ENCODE measurements around the gene PPP1R9B. TPM values are rescaled to one million over a fixed set of nuclear protein-coding genes. Genes with fewer than 3 reads are reported as not detected.

Gene PPP1R9B
- total RNA-seq, result 10 to 100 TPM; 14.0 to 29.2 (median 20.0) TPM

- no peak for TF ChIP-seq CTCF (IDR thresholded peaks at IDR 0.05; ENCODE audit: low read depth)
Observed at GRCh38 chr17:50150354-50151040, at the start of gene PPP1R9B. PPP1R9B (minus strand) TSS chr17:50150677; CDS start chr17:50150513, 164 bp downstream.

GRCh38 chr17:50199803-50200456 lies 49.5 kb upstream of the PPP1R9B start:
- no peak for TF ChIP-seq CTCF (IDR thresholded peaks at IDR 0.05; ENCODE audit: low read depth)

- TF ChIP-seq CTCF (IDR thresholded peaks at IDR 0.05; ENCODE audit: low read depth), result no peak
Observed at GRCh38 chr17:50199211-50199802, 48.8 kb upstream of the PPP1R9B start.

- no peak for TF ChIP-seq CTCF (IDR thresholded peaks at IDR 0.05; ENCODE audit: low read depth)
Observed at GRCh38 chr17:50198026-50198669, 47.7 kb upstream of the PPP1R9B start.

GRCh38 chr17:50196826-50197225 lies 46.3 kb upstream of the PPP1R9B start:
- TF ChIP-seq CTCF (IDR thresholded peaks at IDR 0.05; ENCODE audit: low read depth), result no peak

- TF ChIP-seq CTCF (IDR thresholded peaks at IDR 0.05; ENCODE audit: low read depth), result no peak
Observed at GRCh38 chr17:50196036-50196435, 45.6 kb upstream of the PPP1R9B start.
